Mesodermal cell (in vitro differentiated cells): Measurements from ENCODE around the gene CYP4F8.
"Not testable (repeated sequence)": the region's sequence is repeated elsewhere in the genome, so short reads cannot be mapped to it uniquely, and the experiment has no call there.

ENCODE experiments used
- H3K27ac ChIP-seq: 2 replicates; pipeline ENCODE4 v1.7.0; 2013; ENCODE audit warnings: mild to moderate bottlenecking, low read depth, low read length, moderate library complexity; ENCODE audit not compliant: severe bottlenecking
- H3K36me3 ChIP-seq: 2 replicates; pipeline ENCODE4 v1.7.1; 2013; ENCODE audit warnings: mild to moderate bottlenecking, low read length, moderate library complexity; ENCODE audit not compliant: control insufficient read depth, insufficient read depth
- H3K4me1 ChIP-seq: one replicate; pipeline ENCODE4 v1.7.1; 2013; ENCODE audit warnings: mild to moderate bottlenecking, low read length; ENCODE audit not compliant: insufficient read depth, control insufficient read depth, poor library complexity, severe bottlenecking
- H3K4me3 ChIP-seq: 2 replicates; pipeline ENCODE4 v1.7.0; 2013; ENCODE audit warnings: low read length, control low read depth, mild to moderate bottlenecking; ENCODE audit not compliant: insufficient read depth, poor library complexity, severe bottlenecking; ENCODE audit errors: extremely low read depth
- H3K9me3 ChIP-seq: 2 replicates; pipeline ENCODE4 v1.7.1; 2013; ENCODE audit warnings: mild to moderate bottlenecking, low read length, moderate library complexity; ENCODE audit not compliant: control insufficient read depth
- WGBS, 2 experiments: methylation state at CpG; one replicate each; pipeline ENCODE4 v1.1.5; 2013; ENCODE audit warnings: missing lambda C conversion rate in 2 of 2; ENCODE audit not compliant: insufficient coverage in 2 of 2; 5-methylcytosine and 5-hydroxymethylcytosine counted together

Gene CYP4F8

DNA sequence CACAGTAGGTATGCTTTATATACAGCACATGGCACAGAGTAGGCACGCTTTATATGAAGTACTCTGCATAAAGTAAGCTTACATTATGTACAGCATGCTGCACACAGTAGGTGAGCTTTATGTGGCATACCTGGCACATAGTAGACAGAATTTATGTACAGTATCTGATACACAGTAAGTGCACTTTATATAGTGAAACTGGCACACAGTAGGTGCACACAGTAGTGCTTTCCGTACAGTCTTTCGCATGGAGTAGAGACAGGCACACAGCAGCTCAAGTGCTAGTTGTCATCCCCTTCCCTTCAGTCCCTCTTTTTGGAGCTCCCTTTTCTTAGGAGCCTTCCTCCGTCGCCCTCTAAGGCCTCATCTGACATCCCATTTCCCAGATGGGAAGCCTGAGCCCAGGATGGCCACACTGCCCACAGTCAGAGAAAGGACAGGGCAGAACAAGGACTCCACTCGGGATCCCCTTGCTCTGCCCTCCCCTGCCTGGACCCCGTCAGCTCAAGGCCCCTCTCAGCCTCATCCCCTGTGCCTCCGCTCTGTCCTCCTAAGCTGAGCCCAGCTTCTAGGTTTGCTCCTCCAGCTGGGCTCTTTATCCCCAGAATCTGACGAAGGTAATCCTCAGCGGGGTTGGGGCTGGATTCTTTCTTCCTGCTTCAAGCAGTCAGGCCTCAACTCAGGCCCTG lies 57.0 kb downstream of the CYP4F8 start:
- Histone ChIP-seq H3K27ac (no peak overlapping the region), H3K4me3 (no peak overlapping the region), H3K4me1 (no peaks in the 10 kb centered on the region), H3K9me3 (peaks cover 48% of the 10 kb centered on the region), H3K36me3 (no peaks in the 10 kb centered on the region)
- WGBS, 2 experiments = 54 to 56% methylated on average over 10 of the region's 10 CpGs

- H3K4me1 ChIP-seq = no peaks in the 10 kb centered on the region
- H3K27ac ChIP-seq = no peak within 1 kb of the TSS
- peaks cover 47% of the 10 kb centered on the region for H3K9me3 ChIP-seq
- H3K36me3 ChIP-seq = no peaks in the 10 kb centered on the region
- no peak within 1 kb of the TSS for H3K4me3 ChIP-seq
- WGBS, 2 experiments = 49 to 61% methylated on average over 5 of the region's 6 CpGs
Measured at GRCh38 chr19:15672580-15673175, 57.7 kb downstream of the CYP4F8 start, which contains the start of gene CYP4F12. CYP4F12 (plus strand) TSS chr19:15673087; CDS start chr19:15673530, 443 bp downstream.

- 25 to 33% methylated on average over 5 to 8 of the region's 9 CpGs for WGBS, 2 experiments
- H3K4me1 ChIP-seq = no peaks in the 10 kb centered on the region
- no peak overlapping the region for H3K4me3 ChIP-seq
- H3K27ac ChIP-seq = no peak overlapping the region
- no peaks in the 10 kb centered on the region for H3K36me3 ChIP-seq
- H3K9me3 ChIP-seq = peaks cover 47% of the 10 kb centered on the region
Measured at GRCh38 chr19:15673176-15673654, 58.2 kb downstream of the CYP4F8 start.

DNA sequence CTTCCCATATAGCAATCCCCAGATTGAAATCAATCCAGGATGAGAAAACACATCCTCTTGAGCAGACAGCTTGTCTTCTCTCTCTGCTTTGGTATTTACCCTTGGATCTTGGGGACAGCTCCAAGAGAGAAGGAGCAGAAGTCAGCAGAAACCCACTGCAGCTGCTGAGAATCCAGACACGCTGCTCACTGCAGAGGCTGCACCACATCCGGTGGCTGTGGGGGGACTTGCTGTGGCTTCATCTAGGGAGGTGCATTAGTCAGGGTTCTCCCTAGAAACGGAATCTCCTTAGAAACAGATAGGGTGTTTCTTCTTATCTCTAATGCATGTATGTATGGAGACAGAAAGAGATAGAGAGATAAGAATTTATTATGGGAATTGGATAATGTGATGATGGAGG lies 60.5 kb downstream of the CYP4F8 start:
- H3K9me3 ChIP-seq = peaks cover 50% of the 10 kb centered on the region
- H3K4me1 ChIP-seq = no peaks in the 10 kb centered on the region
- H3K27ac ChIP-seq = no peak overlapping the region
- no CpG with 5 or more reads among the region's 3 CpGs for WGBS, 2 experiments
- no peak overlapping the region for H3K4me3 ChIP-seq
- H3K36me3 ChIP-seq = no peaks in the 10 kb centered on the region

DNA sequence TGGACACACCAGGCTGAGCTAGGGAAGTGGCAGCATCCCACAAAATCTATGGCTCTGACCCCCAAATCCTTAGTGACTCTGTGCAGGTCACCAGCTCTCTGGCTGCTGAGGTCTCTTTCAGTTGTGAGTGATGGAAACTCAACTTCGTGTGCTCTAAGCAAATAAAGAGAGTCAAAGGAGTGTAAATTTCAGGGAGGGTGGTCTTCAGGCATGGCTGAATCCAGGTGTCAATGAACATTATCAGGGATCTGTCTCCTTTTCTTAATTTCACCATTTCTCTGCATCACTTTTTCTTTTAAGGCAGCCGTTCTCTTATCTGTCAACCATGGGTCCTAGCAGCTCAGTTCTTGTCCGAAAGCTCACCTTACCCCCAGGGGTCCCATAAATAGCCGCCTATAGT lies 64.1 kb downstream of the CYP4F8 start:
- Histone ChIP-seq H3K4me1 (no peaks in the 10 kb centered on the region), H3K9me3 (peaks cover 63% of the 10 kb centered on the region)
- 0% methylated on average over 1 of the region's 4 CpGs; no CpG with 5 or more reads in 1 of the 2 experiments for WGBS, 2 experiments

GRCh38 chr19:15679865-15680264 lies 64.8 kb downstream of the CYP4F8 start:
- not testable (repeated sequence) for H3K36me3 ChIP-seq, H3K4me1 ChIP-seq, H3K27ac ChIP-seq, H3K4me3 ChIP-seq
- WGBS, 2 experiments = 45 to 62% methylated on average over 2 of the region's 4 CpGs
- peaks cover 66% of the 10 kb centered on the region for H3K9me3 ChIP-seq

More for the DNA sequence above, 64.1 kb downstream of the CYP4F8 start:
- H3K4me3 ChIP-seq = no peak overlapping the region
- H3K27ac ChIP-seq = no peak overlapping the region
- no peaks in the 10 kb centered on the region for H3K36me3 ChIP-seq
